HG02623 (cell line): ENCODE measurements around the gene BHLHE40.

Experiments used
- ATAC-seq: cut with Tn5 transposase; IDR thresholded peaks from one replicate; pipeline ENCODE4 v1.9.1; 2021; ENCODE audit warnings: moderate library complexity; ENCODE audit not compliant: unreplicated experiment

BHLHE40 gene

DNA sequence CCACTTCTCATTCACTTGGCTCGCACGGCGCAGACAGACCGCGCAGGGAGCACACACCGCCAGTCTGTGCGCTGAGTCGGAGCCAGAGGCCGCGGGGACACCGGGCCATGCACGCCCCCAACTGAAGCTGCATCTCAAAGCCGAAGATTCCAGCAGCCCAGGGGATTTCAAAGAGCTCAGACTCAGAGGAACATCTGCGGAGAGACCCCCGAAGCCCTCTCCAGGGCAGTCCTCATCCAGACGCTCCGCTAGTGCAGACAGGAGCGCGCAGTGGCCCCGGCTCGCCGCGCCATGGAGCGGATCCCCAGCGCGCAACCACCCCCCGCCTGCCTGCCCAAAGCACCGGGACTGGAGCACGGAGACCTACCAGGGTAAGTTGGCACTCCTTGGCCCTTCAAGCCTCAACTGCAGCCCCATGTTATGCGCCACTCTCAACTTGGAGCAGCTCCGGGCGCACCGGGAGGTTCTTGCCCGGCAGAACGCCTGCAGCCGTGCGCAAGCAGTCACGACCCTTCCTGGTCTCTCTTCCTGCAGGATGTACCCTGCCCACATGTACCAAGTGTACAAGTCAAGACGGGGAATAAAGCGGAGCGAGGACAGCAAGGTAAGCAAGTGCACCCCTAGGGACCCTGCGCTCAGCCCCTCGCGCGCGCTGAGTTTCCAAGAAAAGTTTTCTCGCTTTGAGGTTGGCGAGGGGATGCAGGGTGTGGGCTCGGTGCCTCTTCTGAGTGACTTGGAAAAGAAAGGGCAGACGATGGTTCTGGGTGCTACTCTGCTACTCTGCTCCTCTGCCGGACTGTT is at the start of gene BHLHE40:
Gene BHLHE40 (plus strand): TSS at position 10 of the 801 bp plus-strand sequence. CDS start 282 bp downstream, at position 292.
- no peak for ATAC-seq

- ATAC-seq: no peak
These were observed 48.7 kb upstream of the BHLHE40 start for GRCh38 chr3:4930501-4930900.

- ATAC-seq: no peak
These were observed 45.2 kb upstream of the BHLHE40 start for GRCh38 chr3:4934050-4934449.

GRCh38 chr3:4935347-4935746 is 43.9 kb upstream of the BHLHE40 start:
- peak; percentile 47 for ATAC-seq

DNA sequence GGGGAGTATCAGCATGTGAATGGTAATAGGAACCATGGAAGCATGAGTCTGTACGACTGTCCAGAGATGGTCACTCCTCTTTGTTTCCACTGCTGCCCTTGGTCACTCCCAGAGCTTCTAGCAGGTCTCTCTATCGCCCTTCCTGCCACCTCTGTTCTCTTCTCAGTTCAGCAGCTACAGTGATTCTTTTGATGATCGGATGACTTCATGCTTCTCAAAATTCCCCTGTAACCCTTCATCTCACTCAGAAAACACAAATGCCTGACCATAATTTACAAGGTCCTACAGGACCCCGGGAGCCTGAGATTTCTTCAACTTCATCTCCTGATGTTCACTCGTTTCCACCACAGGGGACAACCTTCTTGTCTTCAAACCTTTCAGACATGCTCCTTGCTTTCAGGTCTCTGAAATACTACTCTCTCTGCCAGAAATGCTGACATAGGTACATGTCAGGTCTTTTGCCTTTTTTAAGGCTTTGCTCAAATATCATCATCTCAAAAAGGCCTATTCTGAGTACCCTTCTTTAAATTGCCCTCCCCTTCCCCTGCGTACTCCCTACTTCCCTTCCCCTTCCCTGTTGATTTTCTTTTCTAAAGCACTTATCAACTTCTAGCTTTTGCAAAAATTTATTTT is 42.1 kb upstream of the BHLHE40 start:
- no peak for ATAC-seq

DNA sequence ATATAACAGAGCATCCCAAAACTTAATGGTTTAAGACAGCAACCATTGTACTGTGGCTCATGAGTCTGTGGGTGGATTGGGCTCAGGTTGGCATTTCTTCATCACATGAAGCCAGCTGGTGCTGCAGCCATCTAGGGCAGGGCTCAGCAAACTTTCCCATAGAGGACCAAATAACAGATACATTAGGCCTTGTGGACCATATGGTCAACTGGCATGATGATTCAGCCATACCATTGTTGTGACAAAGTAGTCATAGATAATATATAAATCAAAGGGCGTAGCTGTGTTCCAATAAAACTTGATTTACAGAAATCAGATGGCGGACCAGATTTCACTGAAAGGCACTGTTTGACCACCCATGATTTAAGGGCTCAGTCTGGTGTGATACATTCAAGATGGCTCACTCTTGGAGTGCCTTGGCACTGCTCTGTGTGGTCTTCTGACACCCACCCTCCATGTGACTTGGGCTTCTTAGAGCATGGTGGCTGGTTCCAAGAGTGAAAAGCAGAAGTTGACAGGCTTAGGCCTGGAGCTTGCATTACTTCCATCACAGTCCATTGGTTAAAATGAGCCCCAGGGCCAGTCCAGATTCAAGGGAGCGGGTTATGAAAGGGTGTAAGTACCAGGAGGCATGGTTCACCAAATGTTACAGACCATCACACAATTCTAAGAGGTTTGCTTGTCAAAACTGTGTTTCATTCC is 40.8 kb upstream of the BHLHE40 start:
- ATAC-seq: no peak

DNA sequence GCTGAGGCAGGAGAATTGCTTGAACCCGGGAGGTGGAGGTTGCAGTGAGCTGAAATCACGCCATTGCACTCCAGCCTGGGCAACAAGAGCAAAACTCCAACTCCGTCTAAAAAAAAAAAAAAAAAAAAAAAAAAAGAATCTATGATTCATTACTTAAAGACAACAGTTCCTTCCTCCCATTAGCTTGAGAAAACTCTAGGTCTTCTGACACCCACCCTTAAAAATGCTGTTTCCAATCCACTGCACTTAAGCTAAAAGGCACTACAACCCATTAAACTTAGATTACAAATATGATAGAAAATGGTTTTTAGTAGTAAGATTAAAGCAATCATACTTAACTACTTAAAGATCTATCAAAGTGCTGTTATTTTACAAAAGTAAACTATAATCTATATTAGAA is 40.0 kb upstream of the BHLHE40 start:
- ATAC-seq: no peak

GRCh38 chr3:4940985-4941384 is 38.3 kb upstream of the BHLHE40 start:
- ATAC-seq: no peak

- ATAC-seq: no peak
These were observed 35.7 kb upstream of the BHLHE40 start for GRCh38 chr3:4943549-4943948.

DNA sequence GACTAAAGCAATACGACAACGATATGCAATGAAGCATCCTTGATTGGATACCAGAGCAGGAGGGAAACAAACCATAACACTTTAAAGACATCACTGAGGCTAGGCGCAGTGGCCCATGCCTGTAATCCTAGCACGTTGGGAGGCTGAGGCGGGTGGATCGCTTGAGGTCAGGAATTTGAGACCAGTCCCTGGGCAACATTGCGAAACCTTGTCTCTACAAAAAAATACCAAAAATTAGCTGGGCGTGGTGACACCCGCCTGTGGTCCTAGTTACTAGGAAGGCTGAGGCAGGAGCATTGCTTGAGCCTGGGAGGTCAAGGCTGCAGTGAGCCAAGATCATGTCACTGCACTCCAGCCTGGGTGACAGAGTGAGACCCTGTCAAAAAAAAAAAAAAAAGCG is 33.9 kb upstream of the BHLHE40 start:
- ATAC-seq: no peak

DNA sequence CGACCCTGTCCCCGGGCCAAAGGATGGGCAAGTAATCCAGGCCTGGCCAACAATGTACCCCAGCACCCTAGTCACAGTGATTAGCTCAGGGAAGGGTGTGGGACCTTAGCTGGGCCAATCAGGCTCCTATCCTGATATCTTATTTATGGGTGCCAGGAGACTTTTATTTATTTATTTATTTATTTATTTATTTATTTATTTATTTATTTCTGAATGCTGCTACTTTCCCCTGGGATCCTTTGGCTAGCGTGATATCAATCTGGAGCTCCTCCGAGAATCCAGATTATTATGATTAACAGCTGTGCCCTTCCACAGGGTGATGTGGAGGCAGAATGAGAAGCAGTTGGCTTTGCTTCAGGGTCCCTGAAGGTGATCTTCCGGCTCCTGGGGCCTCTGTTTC is 32.2 kb upstream of the BHLHE40 start:
- no peak for ATAC-seq

DNA sequence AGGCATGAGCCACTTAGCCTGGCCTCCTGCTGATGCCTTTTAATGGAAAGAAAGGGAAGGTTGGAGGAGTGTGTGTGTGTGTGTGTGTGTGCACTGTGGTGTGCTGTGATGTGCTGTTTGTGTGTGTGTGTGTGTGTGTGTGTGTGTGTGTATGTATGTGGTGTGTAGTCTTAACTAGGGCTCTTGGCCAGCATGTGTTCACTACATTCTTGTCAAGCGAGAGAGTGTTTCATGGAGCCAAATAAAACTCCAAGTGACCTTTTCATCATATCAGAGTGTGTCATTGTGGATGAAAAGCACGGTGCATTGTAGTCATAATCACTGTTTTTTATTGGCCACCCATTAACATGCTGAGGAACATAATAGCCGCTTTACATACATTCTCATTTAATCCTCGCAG is 30.8 kb upstream of the BHLHE40 start:
- ATAC-seq: no peak

GRCh38 chr3:4949004-4949403 is 30.2 kb upstream of the BHLHE40 start:
- no peak for ATAC-seq

DNA sequence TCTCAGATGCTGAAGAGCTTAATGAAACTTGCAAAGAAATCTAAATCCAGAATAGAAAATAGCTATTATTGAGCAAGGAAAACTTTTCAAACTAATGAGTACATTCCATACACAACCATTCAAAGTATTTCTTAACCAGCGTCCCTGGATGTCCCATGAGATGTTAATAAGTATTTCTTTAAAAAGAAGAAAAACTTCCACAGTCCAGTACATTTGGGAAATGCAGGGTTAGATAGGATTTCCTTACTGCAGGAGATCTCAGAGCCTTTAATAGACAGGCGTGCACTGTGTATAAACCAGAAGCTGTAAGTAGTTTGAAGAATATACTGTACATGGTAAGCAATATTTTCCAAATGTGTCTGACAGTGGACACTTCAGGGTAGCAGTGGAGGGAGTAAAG is 29.6 kb upstream of the BHLHE40 start:
- no peak for ATAC-seq

DNA sequence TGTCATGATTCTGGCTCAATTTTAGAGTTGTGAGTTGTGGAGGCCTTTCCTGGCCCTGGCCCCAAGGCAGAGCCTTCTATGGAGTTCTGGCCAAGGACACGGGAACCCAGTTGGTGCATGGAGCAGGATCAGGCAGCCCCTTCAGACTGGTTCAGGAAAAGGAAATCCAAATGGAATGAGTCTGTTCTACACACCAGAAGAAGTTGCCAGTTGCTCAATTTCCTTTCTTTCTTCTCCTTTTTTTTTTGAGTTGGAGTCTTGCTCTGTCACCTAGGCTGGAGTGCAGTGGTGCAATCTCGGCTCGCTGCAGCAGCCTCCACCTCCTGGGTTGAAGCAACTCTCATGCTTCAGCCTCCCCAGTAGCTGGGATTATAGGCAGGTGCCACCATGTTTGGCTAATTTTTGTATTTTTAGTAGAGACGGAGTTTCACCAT is 28.9 kb upstream of the BHLHE40 start:
- ATAC-seq: no peak

DNA sequence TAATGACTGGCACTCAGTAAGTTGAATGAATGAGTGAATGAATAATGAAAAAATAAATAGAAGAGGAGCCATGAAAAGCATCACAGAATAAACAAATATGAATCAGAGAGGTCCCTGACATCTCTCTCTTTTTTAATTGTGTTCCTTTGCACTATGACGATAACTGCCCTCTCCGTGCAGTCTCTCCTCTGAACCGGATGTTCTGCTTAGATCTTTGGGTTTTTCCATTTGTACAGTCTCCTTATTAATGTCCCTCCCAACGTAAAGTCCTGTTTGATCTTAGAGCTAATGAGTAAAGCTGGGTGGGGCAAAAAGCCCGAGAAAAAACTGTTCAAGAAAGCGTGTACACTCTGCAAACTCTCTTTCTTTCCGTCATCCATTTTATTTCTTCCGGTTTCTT is 28.3 kb upstream of the BHLHE40 start:
- no peak for ATAC-seq

GRCh38 chr3:4953119-4953518 is 26.1 kb upstream of the BHLHE40 start:
- ATAC-seq: no peak

DNA sequence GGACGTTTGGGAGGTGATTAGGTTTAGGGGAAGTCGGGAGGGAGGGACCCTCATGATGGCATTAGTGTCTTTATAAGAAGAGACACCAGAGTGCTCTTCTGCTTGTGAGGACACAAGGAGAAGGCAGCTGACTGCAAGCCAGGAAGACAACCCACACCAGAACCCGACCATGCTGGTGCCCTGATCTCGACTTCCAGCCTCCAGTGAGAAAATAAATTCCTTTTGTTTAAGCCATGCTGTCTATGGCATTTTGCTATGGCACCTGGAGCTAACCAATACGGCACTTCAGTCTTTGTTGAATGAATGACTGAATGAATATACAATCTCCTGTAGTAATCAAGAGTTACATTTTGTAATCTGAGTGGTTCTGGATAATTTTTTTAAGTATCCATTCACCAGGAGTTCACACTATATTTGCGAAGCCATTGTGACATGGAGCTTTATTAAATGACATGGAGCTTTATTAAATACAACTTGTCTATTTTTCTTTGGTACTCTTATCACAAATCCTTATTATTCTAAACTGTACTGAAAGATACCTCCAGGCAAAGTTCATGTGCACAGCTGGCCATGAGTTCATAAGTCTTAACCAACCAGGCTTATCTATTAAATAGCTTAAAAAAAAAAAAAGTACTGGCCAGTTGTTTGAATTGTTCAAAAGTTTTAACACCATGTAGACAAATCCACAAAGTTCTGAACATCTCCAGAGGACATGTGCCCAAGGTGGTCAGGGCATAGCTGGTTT is 24.8 kb upstream of the BHLHE40 start:
- ATAC-seq: no peak

- ATAC-seq: no peak
These were observed 23.1 kb upstream of the BHLHE40 start for GRCh38 chr3:4956099-4956498.

GRCh38 chr3:4956738-4957137 is 22.5 kb upstream of the BHLHE40 start:
- ATAC-seq: no peak

DNA sequence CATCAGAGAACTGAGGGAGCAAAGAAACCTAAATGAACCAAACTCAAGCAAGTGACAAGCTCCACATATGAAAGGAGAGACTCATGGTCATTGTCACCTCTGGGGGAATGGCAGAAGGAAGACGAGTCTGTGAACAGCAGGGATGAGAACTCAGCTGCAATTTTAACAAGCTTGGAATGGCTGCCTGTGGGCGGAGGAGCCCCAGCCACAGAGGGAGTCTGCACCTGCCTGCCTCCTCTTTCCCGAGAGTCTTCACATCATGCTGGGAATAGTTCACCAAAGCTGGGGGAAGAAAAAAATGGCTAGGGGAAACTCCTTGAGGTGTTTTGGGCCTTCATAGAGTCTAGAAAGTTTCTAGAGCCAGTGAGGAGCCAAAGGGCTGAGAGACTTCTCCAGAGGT is 21.3 kb upstream of the BHLHE40 start:
- no peak for ATAC-seq
